Islet precursor cell (in vitro differentiated cells): Measurements from ENCODE around the gene STRIT1.
"Not testable (repeated sequence)": the region's sequence is repeated elsewhere in the genome, so short reads cannot be mapped to it uniquely, and the experiment has no call there.

ENCODE experiments used
- DNase-seq: peaks from one replicate; pipeline ENCODE4 v3.0.0-alpha.2; 2018

The STRIT1 gene

DNA sequence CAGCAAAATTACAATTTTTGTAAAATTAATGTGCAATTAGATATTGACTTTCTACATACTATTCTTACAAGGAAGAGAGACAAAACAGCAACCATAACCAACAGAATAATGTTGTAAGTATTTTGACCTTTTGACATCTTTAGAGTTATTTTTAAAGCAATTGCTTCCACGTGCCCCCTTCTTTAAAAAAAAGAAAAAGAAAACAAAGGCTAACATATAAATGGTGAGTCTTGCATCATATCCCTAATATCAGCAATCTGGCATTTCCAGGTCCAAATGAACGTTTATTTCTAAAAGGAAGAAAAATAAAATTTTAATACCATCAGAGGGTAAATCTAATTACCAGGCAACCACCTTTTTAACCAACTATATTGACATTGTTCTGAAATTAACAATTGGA lies 19.3 kb upstream of the STRIT1 start:
- no peak for DNase-seq

DNA sequence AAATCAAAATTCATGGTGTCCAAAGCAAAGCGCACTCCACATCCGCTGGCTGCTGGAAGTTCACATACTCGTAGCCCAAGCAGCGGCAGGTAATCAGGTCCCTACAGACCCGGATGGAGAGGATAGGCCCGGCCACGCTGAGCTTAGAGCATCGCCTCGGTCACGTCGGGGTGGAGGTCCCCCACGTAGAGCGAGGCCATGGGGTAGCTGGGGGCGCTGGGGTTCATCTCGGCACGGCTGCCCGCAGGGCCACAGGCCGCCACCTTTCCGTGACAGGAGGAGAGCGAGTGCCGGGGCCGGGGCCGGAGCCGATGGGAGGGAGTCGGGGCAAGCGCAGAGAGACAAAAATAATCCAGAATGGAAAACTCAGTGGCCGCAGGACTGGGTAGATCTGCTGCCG lies 16.1 kb upstream of the STRIT1 start:
- DNase-seq = no peak

DNA sequence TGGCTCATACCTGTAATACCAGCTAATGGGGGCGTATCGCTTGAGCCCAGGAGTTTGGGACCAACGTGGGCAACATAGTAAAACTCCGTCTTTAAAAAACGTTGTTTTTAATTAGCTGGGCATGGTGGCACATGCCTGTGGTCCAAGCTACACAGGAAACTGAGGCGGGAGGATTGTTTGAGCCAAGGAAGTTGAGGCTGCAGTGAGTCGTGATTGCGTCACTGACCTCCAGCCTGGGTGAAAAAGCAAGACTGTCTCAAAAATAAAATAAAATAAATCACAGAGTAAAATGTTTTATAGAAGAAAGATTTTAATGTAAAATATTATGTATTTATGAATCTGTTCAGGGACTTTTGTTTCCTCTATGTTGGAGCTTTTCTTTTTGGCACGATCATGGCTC lies 15.3 kb upstream of the STRIT1 start:
- DNase-seq = no peak

DNA sequence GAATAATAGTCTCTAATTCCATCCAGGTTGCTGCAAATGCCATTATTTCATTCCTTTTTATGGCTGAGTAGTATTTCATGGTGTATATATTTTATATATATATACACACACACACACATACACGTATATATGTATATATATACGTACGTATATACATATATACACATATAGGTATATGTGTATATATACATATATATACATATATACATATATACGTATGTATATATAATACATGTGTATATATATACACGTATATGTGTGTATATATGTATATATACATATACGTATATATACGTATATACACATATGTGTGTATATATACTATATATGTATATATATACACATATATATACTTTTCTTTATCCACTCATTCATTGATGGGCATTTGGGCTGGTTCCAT lies 13.7 kb upstream of the STRIT1 start:
- DNase-seq = no peak

DNA sequence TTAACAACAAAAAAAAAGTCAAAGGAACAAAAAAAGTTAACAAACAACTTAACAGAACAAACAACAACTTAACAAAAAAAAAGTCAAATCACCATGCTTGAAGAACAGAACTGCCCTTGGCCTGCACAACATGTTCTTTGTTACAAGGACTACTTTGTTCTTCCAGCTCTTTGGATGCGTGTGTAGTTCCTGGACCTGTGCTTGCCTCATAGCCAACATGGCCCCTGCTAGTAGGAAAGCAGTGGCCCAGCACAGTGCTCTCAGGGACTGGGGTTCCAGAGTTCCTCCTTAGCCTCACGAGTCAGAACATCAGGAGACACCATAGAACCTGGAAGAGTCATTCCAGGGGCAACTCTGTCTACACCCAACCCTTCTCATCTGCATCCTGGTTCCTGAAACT lies 10.9 kb upstream of the STRIT1 start:
- DNase-seq = no peak

- no peak for DNase-seq
Measured at GRCh38 chr3:155303540-155304097, 10.1 kb upstream of the STRIT1 start.

DNA sequence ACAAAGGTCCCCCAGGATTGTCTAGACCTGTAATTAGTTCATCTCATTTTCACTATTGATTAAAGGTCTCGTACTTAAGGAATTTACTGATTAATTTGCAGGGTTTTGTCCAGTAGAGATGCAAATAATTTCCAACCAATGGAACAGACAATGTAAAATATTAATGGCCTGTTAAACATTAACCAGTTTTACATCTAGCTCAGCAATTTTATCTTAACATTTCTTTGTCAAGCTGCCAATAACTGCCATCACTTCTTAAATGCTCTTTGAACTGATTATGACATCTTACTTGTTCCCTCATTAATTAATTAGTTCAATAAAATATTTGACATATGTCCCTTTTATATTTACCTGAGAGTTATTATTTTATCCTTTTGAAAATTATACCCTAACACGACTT lies 9.4 kb upstream of the STRIT1 start:
- DNase-seq = no peak

- DNase-seq = no peak
Measured at GRCh38 chr3:155302481-155302880, 9.0 kb upstream of the STRIT1 start.

DNA sequence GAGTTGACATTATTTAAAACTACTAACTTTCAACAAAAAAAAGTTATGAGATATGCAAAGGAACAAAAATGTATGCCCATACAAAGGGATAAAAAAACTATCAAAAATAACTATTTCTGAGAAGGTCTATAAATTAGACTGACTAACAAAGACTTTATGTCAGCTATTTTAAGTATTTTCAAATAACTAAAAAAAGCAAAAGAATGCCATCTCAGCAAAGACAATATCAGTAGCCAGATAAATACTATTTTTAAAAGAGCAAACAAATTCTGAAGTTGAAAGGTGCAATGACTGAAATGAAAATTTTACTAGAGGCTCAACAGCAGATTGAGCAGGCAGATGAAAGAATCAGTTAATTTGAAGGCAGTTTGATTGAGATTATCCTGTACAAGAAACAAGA lies 3.6 kb upstream of the STRIT1 start:
- no peak for DNase-seq

DNA sequence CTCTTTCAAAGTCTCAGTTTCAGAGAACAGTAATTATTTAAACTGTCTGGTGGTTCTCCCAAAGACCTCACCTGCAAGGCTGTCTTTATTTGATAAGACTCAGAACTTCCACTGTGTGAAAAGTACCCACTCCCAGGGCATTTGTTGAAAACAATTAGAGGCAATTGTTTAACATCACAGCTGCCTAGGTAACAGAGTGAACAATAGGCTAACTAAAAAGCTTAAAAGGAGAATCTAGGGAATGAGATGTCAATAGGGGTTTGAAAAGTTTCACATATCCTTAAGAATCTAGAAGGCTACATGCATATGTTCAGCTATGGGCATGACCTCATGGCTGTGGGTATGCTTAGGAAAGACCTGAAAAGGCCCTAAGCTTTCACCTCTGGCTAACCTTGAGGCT lies 2.9 kb upstream of the STRIT1 start:
- no peak for DNase-seq

DNA sequence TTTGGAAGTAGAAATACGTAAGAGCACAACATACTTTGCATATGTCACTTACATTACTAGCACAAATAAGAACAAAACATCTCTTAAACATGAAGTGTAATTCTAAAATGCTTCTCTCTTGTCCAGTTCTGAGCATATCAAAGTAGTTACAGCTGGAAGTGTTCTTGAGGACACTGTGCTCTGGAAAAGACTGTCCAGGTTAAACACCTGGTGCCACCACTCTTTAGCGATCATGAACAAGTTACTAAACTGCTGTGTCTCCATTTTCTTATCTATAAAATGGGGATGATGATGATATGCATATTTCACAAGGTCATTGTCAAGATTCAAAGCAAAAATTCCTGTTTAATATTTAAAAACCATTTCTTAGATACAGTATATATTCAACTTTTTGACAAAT lies 790 bp downstream of the STRIT1 start:
- no peak for DNase-seq

GRCh38 chr3:155292133-155292532 lies 1.4 kb downstream of the STRIT1 start:
- no peak for DNase-seq

DNA sequence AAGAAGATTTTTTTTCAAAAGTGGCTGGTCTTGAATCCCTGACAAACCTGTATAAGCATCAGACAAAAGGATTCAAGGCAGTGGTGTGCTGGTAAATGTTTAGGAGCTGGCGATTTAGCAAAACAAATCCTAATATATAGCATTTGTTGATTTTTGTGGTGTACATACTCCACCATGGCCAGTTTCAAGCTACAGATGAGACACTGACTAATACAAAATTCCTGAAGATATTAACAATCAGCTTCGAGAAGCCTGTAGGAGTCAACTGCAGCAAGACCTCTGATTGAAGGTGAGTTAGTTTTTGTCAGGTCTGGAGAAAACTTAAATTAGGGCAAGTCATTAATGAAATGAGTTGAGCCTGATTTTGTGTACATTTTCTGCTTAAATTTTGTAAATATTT lies 6.7 kb downstream of the STRIT1 start:
- no peak for DNase-seq

- DNase-seq = no peak
Measured at GRCh38 chr3:155285936-155286335, 7.5 kb downstream of the STRIT1 start.

DNA sequence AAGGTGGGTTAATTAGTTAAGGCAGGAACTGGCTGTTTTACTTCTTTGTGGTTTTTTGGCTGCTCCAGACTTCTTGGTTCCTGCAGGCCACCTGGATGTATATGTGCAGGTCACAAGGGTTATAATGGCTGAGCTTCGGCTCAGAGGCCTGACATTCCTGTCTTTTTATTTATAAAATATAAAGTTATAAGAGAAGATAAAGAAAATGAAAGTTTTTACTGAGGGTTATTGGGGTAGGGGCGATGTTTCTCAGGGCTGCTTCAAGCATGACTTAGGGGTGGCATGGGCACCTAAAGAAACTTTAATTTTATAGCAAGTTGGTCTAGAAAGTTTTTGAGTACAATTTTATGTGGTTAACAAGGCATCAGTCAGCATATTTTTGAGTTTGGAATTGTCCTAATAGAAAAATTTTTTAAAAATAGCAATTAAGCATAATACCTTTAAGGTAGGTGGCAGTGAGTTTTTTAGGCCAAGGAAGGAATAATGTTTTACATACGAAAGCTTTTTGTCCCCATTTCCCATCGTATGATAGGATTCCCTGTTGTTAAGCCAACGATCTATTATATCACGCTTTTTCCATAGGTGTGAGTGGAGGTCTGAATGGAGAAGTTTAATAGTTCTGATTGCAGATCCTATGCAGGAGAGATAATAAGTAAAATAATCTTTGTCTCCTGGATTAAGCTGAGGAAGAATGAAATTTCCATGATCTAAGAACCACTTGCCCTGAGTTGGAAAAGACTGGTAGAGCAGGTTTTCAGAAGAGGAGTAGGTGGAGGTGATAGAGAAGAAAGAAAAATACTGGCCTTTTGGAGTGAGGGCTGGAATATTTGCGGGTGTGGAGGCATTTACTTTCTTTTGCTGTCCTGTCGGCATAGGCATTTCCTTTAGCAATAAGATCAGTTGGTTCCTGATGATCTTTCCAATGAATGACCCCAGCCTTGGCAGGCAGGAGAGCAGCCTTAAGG lies 10.1 kb downstream of the STRIT1 start:
- DNase-seq = no peak

GRCh38 chr3:155282385-155283091 lies 10.9 kb downstream of the STRIT1 start:
- DNase-seq = peak; percentile 53

DNA sequence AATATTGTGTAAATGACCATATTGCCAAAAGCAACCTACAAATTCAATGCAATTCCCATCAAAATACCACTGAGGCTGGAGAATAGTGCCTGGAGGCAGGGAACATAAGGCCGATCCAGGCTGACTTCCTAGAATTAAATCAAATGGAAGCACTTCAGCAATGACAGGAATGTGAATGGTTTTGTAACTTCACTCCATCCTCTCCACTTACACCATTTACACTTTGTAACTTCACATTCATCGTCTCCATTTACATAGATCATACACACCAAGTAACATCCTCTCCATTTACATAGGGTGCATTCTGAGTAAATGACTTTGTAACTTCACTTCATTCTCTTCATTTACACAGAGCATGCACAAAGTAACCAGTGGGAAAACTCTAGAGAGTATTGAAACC lies 11.6 kb downstream of the STRIT1 start:
- no peak for DNase-seq

DNA sequence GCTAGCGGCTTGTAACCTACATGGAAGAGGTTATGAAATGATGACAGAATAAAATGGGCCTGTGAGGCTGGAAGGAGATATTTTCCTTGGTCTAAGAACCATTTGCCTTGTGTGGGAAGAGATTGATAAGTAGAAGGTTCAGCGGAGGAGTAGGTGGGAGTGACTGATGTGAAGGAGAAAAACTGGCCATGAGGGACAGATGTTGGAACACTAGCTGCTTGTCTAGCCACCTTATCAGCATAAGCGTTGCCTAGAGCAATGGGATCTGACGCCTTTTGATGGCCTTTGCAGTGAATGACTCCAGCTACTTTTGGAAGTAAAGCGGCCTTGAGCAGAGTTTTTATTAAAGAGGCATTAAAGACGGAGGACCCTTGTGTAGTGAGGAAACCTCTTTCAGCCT lies 17.4 kb downstream of the STRIT1 start:
- DNase-seq = not testable (repeated sequence)

- DNase-seq = not testable (repeated sequence)
Measured at GRCh38 chr3:155275159-155275754, 18.2 kb downstream of the STRIT1 start.

- not testable (repeated sequence) for DNase-seq
Measured at GRCh38 chr3:155274435-155274834, 19.0 kb downstream of the STRIT1 start.

- no peak for DNase-seq
Measured at GRCh38 chr3:155271343-155271613, 22.2 kb downstream of the STRIT1 start.

DNA sequence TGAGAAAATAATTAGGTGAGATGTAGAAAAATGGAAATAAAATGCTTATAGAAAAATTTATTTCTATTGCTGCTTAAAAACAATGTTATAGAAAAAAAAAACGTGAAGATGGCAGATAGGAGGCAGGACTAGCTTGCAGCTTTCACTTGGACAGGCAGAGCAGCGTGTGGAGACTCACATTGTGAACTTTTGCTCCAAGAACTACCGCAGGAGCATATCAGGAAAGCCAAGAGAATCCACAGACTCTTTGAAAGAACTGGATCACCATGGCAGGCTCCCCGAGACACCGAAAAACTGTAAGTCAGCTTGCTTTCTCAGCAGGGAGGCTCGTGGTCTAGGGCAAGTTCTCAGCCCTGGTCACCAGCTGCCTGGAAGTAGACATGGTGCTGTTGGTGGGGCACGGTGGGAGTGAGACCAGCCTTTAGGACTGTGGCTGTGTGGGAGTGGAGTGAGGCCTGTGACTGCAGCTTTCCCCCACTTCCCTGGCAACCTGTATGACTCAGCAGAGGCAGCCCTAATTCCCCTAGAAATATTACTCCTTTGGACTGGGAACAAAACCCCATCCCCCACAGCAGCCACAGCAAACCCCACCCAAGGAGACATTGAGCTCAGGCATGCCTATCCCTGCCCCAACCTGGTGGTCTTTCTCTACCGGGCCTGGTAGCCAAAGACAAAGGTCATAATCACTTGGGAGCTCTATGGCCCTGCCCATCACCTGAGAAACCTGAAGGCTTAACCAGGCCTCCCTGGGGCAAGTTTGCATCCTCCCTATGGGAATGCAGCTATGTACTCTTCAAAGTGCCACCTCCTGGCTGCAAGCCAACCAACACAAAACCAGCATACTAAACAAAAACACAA lies 22.8 kb downstream of the STRIT1 start:
- peak; percentile 53 for DNase-seq

DNA sequence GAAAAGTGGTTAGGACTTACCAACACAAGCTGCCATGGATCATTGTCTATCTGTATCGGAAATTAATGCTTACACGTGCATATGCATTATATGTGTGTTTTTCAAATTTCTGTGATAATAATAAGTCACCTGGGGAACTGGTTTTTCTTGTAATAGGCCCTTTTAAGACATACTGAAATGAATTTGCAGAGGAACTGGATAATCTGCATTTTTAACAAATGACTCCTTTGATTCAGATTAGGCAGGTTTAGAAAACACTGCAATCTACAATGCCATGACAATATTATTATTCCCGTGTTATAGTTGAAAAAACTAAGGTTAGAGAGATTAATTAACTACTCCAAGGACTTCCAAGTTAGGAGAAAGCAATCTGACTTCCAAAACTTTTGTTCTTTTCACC lies 23.4 kb downstream of the STRIT1 start:
- DNase-seq = no peak
